ENCODE data around the gene HDX.

- TF ChIP-seq CTCF (IDR thresholded peaks at IDR 0.05; ENCODE audit: poor library complexity, severe bottlenecking) (no peak), SMC3 (conservative IDR thresholded peaks at IDR 0.05; ENCODE audit: poor library complexity) (no peak), RAD21 (conservative IDR thresholded peaks at IDR 0.05) (no peak), REST (IDR thresholded peaks at IDR 0.05; ENCODE audit: borderline replicate concordance) (no peak)
These were observed 48.7 kb downstream of the HDX start for GRCh38 chrX:84453351-84454246.

Measured in neural cell (in vitro differentiated cells).